PC-9 (cell line): ENCODE data around the gene DPYSL5.

Experiments used
- EZH2 ChIP-seq: fragments of 200-600 bp; sonication (generic); IDR thresholded peaks from 2 replicates; pipeline ENCODE4 v1.8.0; 2017; ENCODE audit warnings: antibody characterized with exemption, low read depth
- TF ChIP-seq, protein P1 (sequence below): fragments of 200-600 bp; sonication (generic); conservative IDR thresholded peaks from 2 replicates; pipeline ENCODE4 v1.6.1; 2017; ENCODE audit warnings: mixed run types, antibody characterized with exemption, mild to moderate bottlenecking, moderate library complexity

GRCh38 chr2:26968001-26968400, 120.1 kb downstream of the DPYSL5 start:
- TF ChIP-seq, protein P1, sequence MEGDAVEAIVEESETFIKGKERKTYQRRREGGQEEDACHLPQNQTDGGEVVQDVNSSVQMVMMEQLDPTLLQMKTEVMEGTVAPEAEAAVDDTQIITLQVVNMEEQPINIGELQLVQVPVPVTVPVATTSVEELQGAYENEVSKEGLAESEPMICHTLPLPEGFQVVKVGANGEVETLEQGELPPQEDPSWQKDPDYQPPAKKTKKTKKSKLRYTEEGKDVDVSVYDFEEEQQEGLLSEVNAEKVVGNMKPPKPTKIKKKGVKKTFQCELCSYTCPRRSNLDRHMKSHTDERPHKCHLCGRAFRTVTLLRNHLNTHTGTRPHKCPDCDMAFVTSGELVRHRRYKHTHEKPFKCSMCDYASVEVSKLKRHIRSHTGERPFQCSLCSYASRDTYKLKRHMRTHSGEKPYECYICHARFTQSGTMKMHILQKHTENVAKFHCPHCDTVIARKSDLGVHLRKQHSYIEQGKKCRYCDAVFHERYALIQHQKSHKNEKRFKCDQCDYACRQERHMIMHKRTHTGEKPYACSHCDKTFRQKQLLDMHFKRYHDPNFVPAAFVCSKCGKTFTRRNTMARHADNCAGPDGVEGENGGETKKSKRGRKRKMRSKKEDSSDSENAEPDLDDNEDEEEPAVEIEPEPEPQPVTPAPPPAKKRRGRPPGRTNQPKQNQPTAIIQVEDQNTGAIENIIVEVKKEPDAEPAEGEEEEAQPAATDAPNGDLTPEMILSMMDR, result no peak
- no peak for TF ChIP-seq EZH2
